ENCODE results near the gene STRADA.

- TF ChIP-seq SUZ12 (IDR thresholded peaks at IDR 0.05; ENCODE audit: extremely low read depth, insufficient read depth, insufficient read length) (no peak), YY1 (IDR thresholded peaks at IDR 0.05; ENCODE audit: insufficient read depth, insufficient read length) (no peak), ZNF274 (IDR thresholded peaks at IDR 0.05; ENCODE audit: low read depth, low read length) (no peak)
Observed at GRCh38 chr17:63653050-63653449, 88.5 kb downstream of the STRADA start.
